ENCODE results near the gene ADAMTS1. TPM values are rescaled to one million over a fixed set of nuclear protein-coding genes. Genes with fewer than 3 reads are reported as not detected.

ADAMTS1 gene
- total and polyA plus RNA-seq, 2 donors from 2014 or later, result 16.0 to 343 TPM

GRCh38 chr21:26835714-26836265 lies 9.4 kb downstream of the ADAMTS1 start:
- Histone ChIP-seq H3K36me3 (ENCODE audit: control insufficient read depth in 2 of 3, insufficient read depth in 3 of 3, low read length in 3 of 3) (peaks cover 20 to 44% (median 35%) of the 10 kb centered on the region in 3 donors), H3K9ac (ENCODE audit: low read length in 3 of 3) (no peak overlapping the region), H3K9me3 (ENCODE audit: control insufficient read depth in 2 of 3, insufficient read depth in 1 of 3, low read length in 3 of 3) (no peaks in the 10 kb centered on the region), H3K27ac (ENCODE audit: low read depth in 2 of 2, low read length in 2 of 2) (no peak overlapping the region), H3K27me3 (ENCODE audit: control insufficient read depth, insufficient read depth, low read length) (no peaks in the 10 kb centered on the region), H3K4me3 (ENCODE audit: low read length in 3 of 3) (no peak overlapping the region), H3K4me1 (ENCODE audit: control insufficient read depth in 2 of 3, insufficient read depth in 2 of 3, low read depth in 1 of 3, low read length in 3 of 3) (peaks cover 0 to 4% (median 0%) of the 10 kb centered on the region in 3 donors)
- no peak for DNase-seq
- no peak for TF ChIP-seq CTCF (IDR thresholded peaks at IDR 0.05; ENCODE audit: borderline replicate concordance, extremely low read depth, insufficient read depth)
- FAIRE-seq, result peak; percentile 3
- intact Hi-C loops (cut with DNase I), result no loop called here

- no peaks in the 10 kb centered on the region for H3K27me3 ChIP-seq (ENCODE audit: control insufficient read depth, insufficient read depth, low read length)
- H3K9ac ChIP-seq (ENCODE audit: low read length in 3 of 3), result no peak overlapping the region
- no peaks in the 10 kb centered on the region for H3K9me3 ChIP-seq (ENCODE audit: control insufficient read depth in 2 of 3, insufficient read depth in 1 of 3, low read length in 3 of 3)
- FAIRE-seq (no peak), DNase-seq (no peak)
- peaks cover 0 to 1% (median 0%) of the 10 kb centered on the region in 3 donors for H3K4me1 ChIP-seq (ENCODE audit: control insufficient read depth in 2 of 3, insufficient read depth in 2 of 3, low read depth in 1 of 3, low read length in 3 of 3)
- H3K27ac ChIP-seq (ENCODE audit: low read depth in 2 of 2, low read length in 2 of 2), result no peak overlapping the region
- peaks cover 16 to 38% (median 30%) of the 10 kb centered on the region in 3 donors for H3K36me3 ChIP-seq (ENCODE audit: control insufficient read depth in 2 of 3, insufficient read depth in 3 of 3, low read length in 3 of 3)
- TF ChIP-seq CTCF (IDR thresholded peaks at IDR 0.05; ENCODE audit: borderline replicate concordance, extremely low read depth, insufficient read depth), result no peak
- no peak overlapping the region for H3K4me3 ChIP-seq (ENCODE audit: low read length in 3 of 3)
- intact Hi-C loops (cut with DNase I), result no loop called here
Measured at GRCh38 chr21:26835027-26835713, 10.0 kb downstream of the ADAMTS1 start.

- peak; percentile 7 for TF ChIP-seq CTCF (IDR thresholded peaks at IDR 0.05; ENCODE audit: borderline replicate concordance, extremely low read depth, insufficient read depth)
- Histone ChIP-seq H3K4me3 (ENCODE audit: low read length in 3 of 3) (no peak overlapping the region), H3K4me1 (ENCODE audit: control insufficient read depth in 2 of 3, insufficient read depth in 2 of 3, low read depth in 1 of 3, low read length in 3 of 3) (no peaks in the 10 kb centered on the region), H3K27ac (ENCODE audit: low read depth in 2 of 2, low read length in 2 of 2) (no peak overlapping the region), H3K36me3 (ENCODE audit: control insufficient read depth in 2 of 3, insufficient read depth in 3 of 3, low read length in 3 of 3) (peaks cover 12 to 30% (median 21%) of the 10 kb centered on the region in 3 donors), H3K9ac (ENCODE audit: low read length in 3 of 3) (no peak overlapping the region), H3K27me3 (ENCODE audit: control insufficient read depth, insufficient read depth, low read length) (no peaks in the 10 kb centered on the region), H3K9me3 (ENCODE audit: control insufficient read depth in 2 of 3, insufficient read depth in 1 of 3, low read length in 3 of 3) (no peaks in the 10 kb centered on the region)
- no peak for FAIRE-seq
- intact Hi-C loops (cut with DNase I), result no loop called here
- no peak for DNase-seq
Measured at GRCh38 chr21:26834181-26834905, 10.9 kb downstream of the ADAMTS1 start.

Data from kidney (tissue), 14 donors.